ENCODE measurements around the gene SSH2.

- TF ChIP-seq POLR2A (IDR thresholded peaks at IDR 0.05; ENCODE audit: low read length) (no peak), GATA1 (IDR thresholded peaks at IDR 0.05; ENCODE audit: low read depth, low read length) (no peak)
These were observed 65.4 kb downstream of the SSH2 start for GRCh38 chr17:29864615-29865014.
